AG04449 (cell line): ENCODE data around the gene ZNF813.
"Not testable (repeated sequence)": the region's sequence is repeated elsewhere in the genome, so short reads cannot be mapped to it uniquely, and the experiment has no call there.

Source experiments
- CTCF ChIA-PET: fragments of 350-600 bp; formaldehyde crosslinking; extraction: SDS; loops from one replicate; lab custom pipeline; 2021; ENCODE audit warnings: antibody characterized with exemption; lab: Yijun Ruan, JAX
- POLR2A ChIA-PET: fragments of 400-600, 350-600 bp; formaldehyde crosslinking; extraction: SDS; loops from one replicate; lab custom pipeline; 2020; ENCODE audit warnings: antibody characterized with exemption, inconsistent platforms; lab: Yijun Ruan, JAX
- DNase-seq: peaks from one replicate; pipeline ENCODE4 v3.0.0-alpha.2; 2010; ENCODE audit warnings: low read depth, low spot score
- H3K4me3 ChIP-seq: 2 replicates; pipeline ENCODE4 v1.5.1; 2011; ENCODE audit warnings: low read depth, mild to moderate bottlenecking, control low read depth, low read length
- TF ChIP-seq, protein P1 (sequence below): IDR thresholded peaks from one replicate; pipeline ENCODE4 v1.5.1; 2011; ENCODE audit warnings: mild to moderate bottlenecking, moderate library complexity, low read length, control low read depth, inconsistent platforms; ENCODE audit not compliant: insufficient read depth; ENCODE audit errors: missing control alignments

Gene ZNF813

DNA sequence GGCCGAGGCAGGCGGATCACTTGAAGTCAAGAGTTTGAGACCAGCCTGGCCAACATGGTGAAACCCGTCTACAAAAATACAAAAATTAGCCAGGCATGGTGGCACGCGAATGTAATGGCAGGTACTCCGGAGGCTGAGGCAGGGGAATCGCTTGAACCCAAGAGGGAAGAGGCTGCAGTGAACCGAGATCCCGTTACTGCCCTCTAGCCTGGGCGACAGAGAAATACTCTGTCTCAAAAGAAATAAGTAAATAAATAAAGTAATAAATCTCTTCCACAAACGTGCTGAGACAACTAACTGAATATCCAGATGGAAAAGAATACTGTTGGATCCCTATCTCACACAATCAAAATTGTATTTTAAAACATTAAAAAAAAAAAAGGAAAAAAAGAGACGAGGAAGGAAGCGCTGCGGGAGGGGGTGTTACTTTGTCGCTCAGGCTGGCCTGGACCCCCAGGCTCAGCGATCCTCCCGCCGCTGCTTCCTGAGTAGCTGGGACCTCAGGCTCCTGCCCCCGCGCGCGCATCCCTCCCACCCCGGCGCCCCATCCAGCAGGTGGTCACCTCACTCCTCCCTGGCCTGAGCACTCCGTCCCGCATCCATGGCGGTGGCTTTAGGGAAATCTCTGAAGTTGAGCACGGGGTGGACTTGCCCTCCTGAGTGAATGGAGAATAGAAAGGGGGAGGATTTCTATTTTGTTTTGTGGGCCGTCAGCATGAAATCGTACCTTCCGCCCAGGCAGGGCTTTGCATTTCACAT, 628 bp upstream of the ZNF813 start:
- no peak for DNase-seq
- POLR2A ChIA-PET: no interaction called here

DNA sequence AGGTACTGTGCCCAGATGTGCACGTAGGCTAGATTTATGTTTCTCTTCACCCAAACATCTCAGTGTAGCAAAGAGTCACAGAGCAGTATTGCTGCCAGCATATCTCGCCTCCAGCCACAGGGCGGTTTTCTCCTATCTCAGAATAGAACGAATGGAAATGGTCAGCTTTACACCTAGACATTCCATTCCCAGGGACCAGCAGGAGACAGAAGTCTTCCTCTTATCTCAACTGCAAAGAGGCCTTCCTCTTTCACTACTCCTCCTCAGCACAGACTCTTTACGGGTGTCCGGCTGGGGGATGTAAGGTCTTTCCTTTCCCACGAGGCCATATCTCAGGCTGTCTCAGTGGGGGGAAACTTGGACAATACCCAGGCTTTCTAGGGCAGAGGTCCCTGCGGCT, 1.1 kb downstream of the ZNF813 start:
- POLR2A ChIA-PET, CTCF ChIA-PET, DNase-seq: not testable (repeated sequence)
- peak overlapping the region; percentile 85 for H3K4me3 ChIP-seq

More for the DNA sequence above, 628 bp upstream of the ZNF813 start:
- peak overlapping the region; percentile 85 for H3K4me3 ChIP-seq
- CTCF ChIA-PET: no interaction called here
- TF ChIP-seq, protein P1, sequence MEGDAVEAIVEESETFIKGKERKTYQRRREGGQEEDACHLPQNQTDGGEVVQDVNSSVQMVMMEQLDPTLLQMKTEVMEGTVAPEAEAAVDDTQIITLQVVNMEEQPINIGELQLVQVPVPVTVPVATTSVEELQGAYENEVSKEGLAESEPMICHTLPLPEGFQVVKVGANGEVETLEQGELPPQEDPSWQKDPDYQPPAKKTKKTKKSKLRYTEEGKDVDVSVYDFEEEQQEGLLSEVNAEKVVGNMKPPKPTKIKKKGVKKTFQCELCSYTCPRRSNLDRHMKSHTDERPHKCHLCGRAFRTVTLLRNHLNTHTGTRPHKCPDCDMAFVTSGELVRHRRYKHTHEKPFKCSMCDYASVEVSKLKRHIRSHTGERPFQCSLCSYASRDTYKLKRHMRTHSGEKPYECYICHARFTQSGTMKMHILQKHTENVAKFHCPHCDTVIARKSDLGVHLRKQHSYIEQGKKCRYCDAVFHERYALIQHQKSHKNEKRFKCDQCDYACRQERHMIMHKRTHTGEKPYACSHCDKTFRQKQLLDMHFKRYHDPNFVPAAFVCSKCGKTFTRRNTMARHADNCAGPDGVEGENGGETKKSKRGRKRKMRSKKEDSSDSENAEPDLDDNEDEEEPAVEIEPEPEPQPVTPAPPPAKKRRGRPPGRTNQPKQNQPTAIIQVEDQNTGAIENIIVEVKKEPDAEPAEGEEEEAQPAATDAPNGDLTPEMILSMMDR: no peak

DNA sequence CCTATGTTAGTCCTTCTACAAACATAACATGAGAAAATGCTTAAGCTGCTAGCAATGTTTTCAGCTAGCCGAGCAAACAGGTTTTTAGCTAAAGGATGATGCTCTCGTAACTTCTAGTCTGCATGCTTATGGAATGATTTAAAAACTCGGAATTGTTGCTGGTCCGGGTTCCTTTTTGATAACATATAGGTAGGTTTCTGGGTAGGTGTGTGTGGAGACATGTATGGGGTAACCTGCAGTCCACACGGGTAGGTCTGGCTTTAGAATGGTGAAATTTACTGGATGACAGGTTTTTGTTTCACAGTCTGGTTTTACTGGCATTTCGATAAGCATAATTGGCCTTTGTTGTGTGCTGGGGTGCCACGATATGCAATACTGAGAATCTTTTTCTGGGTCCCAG, 4.4 kb downstream of the ZNF813 start:
- TF ChIP-seq, protein P1: no peak
- ChIA-PET CTCF (no interaction called here), POLR2A (no interaction called here)
- DNase-seq: no peak
- no peak overlapping the region for H3K4me3 ChIP-seq

DNA sequence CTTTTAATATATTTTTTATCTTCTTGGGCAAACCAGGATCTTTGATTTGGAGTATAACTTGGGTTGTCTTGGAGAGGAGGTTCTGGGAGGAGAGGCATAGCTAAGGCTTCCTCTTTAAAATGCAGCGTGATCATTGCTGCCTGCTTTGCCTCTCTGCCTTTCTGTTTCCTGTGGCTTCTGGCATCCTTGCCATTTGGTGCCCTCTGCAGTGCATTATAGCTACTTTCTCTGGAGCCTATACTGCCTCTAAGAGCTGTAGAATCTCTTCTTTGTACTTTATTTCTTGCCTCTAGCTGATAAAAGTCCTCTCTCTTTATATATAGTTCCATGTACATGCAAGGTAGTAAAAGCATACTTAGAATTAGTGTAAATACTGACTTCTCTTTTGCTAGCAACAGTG, 7.3 kb downstream of the ZNF813 start:
- DNase-seq, H3K4me3 ChIP-seq, CTCF ChIA-PET, POLR2A ChIA-PET: not testable (repeated sequence)

DNA sequence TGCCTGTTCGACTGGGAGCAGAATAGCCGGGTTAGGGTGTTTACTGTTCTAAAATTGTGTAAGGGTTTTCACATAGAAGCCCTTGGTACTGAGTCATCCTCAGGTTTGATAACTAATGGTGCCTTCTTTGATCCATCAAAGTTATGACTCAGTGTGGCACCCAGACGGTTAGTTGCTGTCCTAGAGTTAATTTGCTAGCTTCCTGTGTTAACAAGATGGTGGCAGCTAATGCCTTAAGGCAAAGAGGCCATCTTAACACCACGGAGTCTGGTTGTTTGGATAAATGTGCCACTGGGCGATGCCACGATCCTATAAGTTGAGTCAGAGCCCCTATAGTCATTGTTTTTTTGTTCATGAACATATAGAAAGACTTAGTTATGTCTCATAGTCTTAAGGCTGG, 7.9 kb downstream of the ZNF813 start:
- CTCF ChIA-PET, POLR2A ChIA-PET: not testable (repeated sequence)

DNA sequence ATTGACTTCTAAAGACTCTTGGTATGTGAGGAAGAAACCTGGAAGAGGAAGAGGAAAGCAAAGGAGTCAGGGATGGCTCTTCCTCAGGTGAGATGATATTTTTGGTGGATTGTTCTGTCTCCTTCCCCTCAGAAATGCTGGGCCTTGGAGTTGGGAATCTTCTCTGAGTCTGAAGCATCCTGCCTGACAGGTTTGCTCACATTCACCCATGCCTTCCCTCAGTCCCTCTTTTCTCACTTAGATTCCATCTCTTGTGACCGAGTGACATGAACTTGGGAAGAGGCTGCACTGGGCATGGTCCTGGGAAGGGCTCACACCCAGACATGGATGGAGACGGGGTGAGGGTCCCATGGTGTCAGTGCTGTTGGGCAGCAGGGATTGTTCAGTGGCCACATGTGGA, 16.2 kb downstream of the ZNF813 start:
- CTCF ChIA-PET, H3K4me3 ChIP-seq, DNase-seq, POLR2A ChIA-PET: not testable (repeated sequence)

More for the DNA sequence above, 7.9 kb downstream of the ZNF813 start:
- not testable (repeated sequence) for DNase-seq, H3K4me3 ChIP-seq

DNA sequence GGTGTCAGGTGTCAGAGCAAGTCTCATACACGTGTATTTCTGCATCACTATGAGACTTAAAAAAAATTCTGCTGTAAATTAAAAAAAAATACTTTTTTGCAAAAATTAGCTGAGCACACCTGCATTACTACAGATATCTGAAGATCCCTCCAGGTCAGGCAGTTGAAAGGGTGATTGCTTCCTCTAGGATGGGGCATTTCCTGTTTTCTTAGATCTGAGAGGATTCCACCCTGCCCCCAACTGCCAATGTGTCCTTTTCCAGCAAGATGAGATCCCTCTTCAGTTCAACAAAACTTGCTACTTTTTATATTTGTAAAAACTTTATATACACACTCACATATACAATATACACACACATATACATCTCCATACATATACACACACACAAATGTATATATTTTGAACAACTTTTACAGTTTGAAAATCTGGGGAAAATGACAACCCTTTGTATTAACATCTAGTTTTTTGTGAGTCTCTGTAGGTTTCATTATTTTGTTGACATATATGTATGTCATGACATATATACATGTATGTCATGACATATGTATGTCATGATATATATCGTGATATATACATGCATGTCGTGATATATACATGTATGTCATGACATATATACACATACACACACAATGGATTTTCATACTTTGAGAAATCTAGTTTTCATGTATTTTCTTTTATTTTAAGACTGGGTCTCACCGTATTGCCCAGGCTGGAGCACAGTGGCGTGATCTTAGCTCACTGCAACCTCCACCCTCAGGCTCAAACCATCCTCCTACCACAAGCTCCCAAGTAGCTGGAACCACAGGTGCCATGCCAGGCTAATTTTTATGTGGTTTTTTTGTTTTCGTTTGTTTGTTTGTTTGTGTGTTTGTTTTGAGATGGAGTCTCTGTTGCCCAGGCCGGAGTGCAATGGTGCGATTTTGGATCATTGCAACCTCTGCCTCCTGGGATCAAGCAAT, 17.8 kb downstream of the ZNF813 start:
- CTCF ChIA-PET: interaction anchor here (0.6 kb wide), 1 partner anchor 61 kb away, joined by 3 read pairs; no protein-coding TSS in a partner anchor
- TF ChIP-seq, protein P1: no peak
- POLR2A ChIA-PET: no interaction called here
- no peak overlapping the region for H3K4me3 ChIP-seq
- DNase-seq: no peak

DNA sequence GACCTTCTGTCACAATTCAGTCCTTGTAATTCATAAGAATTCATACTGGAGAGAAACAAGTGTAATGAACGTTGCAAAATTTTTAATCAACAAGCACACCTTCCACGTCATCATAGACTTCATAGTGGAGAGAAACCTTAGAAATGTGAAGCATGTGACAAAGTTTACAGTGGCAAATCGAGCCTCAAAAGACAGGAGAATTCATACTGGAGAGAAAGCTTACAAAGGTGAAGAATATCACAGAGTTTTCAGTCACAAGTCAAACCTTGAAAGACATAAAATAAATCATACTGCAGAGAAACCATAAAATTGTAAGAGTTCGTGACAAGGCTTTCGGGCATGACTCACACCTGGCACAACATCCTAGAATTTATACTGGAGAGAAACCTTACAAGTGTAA, 24.6 kb downstream of the ZNF813 start:
- no peak for DNase-seq
- TF ChIP-seq, protein P1: no peak
- ChIA-PET CTCF (no interaction called here), POLR2A (no interaction called here)
- no peak overlapping the region for H3K4me3 ChIP-seq

DNA sequence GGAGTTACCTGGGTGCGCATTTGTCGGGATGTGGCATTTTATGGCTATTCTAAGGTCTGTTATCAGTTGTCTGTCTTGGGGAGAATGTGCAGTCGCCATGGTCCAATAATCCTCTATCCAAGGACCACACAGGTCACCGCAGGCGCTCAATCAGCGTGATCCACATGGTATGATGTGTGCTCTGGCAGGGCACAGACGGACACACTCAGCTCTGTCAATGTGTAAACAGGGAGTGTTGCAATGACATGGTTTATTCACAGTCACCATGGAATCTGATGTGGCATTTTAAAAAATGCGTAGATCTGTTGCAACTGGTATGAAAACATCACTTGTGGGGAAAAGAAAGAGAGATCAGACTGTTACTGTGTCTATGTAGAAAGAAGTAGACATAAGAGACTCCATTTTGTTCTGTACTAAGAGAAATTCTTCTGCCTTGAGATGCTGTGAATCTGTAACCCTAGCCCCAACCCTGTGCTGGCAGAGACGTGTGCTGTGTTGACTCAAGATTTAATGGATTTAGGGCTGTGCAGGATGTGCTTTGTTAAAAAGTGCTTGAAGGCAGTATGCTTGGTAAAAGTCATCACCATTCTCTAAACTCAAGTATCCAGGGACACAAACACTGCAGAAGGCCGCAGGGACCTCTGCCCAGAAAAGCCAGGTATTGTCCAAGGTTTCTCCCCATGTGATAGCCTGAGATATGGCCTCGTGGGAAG, 29.9 kb downstream of the ZNF813 start:
- POLR2A ChIA-PET, CTCF ChIA-PET, DNase-seq, H3K4me3 ChIP-seq: not testable (repeated sequence)

DNA sequence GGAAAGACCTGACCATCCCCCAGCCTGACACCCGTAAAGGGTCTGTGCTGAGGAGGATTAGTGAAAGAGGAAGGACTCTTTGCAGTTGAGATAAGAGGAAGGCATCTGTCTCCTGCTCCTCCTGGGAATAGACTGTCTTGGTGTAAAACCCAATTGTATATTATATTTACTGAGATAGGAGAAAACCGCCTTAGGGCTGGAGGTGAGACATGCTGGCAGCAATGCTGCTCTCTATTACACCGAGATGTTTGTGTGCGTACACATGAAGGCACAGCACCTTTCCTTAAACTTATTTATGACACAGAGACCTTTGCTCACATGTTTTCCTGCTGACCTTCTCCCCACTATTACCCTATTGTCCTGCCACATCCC, 30.5 kb downstream of the ZNF813 start:
- DNase-seq, POLR2A ChIA-PET, H3K4me3 ChIP-seq, CTCF ChIA-PET: not testable (repeated sequence)

DNA sequence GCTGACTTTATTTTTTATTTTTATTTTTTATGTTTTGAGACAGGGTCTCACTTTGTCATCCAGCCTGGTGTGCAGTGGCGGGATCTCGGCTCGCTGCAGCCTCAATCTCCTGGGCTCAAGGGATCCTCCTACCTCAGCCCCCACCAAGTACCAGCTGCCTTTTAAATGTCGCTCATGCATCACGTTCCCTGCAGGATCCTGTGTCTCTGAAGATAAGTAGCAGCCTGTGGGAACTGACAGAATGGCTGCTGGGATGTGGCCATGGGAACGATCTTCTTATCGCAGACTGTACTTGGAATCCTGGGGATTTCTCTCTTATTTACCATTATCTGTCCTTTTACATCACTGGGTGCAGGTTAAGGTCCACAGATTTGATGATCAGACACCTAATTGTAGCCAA, 35.6 kb downstream of the ZNF813 start:
- POLR2A ChIA-PET, H3K4me3 ChIP-seq, CTCF ChIA-PET, DNase-seq: not testable (repeated sequence)
